SK-N-SH treated with all-trans-retinoic acid at 6 μM for 48 hours (cell line): ENCODE results near the gene RET.

ENCODE experiments used
- ATAC-seq: fragments of 200-7000 bp; cut with Tn5 transposase; 3 replicates; pipeline ENCODE4 v1.9.1; 2020; ENCODE audit warnings: mild to moderate bottlenecking, moderate library complexity
- ARNTL ChIP-seq: fragments of 450-650 bp; formaldehyde crosslinking; IDR thresholded peaks from 2 replicates; pipeline ENCODE4 v1.5.0; 2020; ENCODE audit warnings: low read depth, mild to moderate bottlenecking, moderate library complexity, borderline replicate concordance
- CREB5 ChIP-seq: fragments of 250-450 bp; sonication (Bioruptor Pico); IDR thresholded peaks from 2 replicates; pipeline ENCODE4 v1.5.1; 2020; ENCODE audit warnings: low read depth, mild to moderate bottlenecking, moderate library complexity
- CSRNP3 ChIP-seq: fragments of 250-450 bp; sonication (Bioruptor Pico); IDR thresholded peaks from 2 replicates; pipeline ENCODE4 v1.5.1; 2021; ENCODE audit warnings: mild to moderate bottlenecking, moderate library complexity
- GLIS3 ChIP-seq: fragments of 250-450 bp; sonication (Bioruptor Pico); IDR thresholded peaks from 2 replicates; pipeline ENCODE4 v1.5.0; 2020; ENCODE audit warnings: mild to moderate bottlenecking, moderate library complexity
- ISL1 ChIP-seq: fragments of 250-450 bp; sonication (Bioruptor Pico); IDR thresholded peaks from 2 replicates; pipeline ENCODE4 v2.1.2; 2022; ENCODE audit warnings: mild to moderate bottlenecking, moderate library complexity
- OSR1 ChIP-seq: fragments of 250-450 bp; sonication (Bioruptor Pico); IDR thresholded peaks from 2 replicates; pipeline ENCODE4 v1.8.0; 2022; ENCODE audit warnings: moderate library complexity, mild to moderate bottlenecking, inconsistent platforms
- RARB ChIP-seq: fragments of 250-450 bp; sonication (Bioruptor Pico); IDR thresholded peaks from 2 replicates; pipeline ENCODE4 v1.8.0; 2021; ENCODE audit warnings: mild to moderate bottlenecking, moderate library complexity
- SNAI2 ChIP-seq: fragments of 250-450 bp; sonication (Bioruptor Pico); IDR thresholded peaks from 2 replicates; pipeline ENCODE4 v1.5.0; 2020; ENCODE audit warnings: mild to moderate bottlenecking, moderate library complexity
- TCF4 ChIP-seq: fragments of 250-450 bp; sonication (Bioruptor Pico); IDR thresholded peaks from 2 replicates; pipeline ENCODE4 v1.8.0; 2021; ENCODE audit warnings: mild to moderate bottlenecking, moderate library complexity, borderline replicate concordance
- TSHZ2 ChIP-seq: fragments of 250-450 bp; sonication (Bioruptor Pico); IDR thresholded peaks from 2 replicates; pipeline ENCODE4 v1.5.0; 2020; ENCODE audit warnings: mild to moderate bottlenecking, moderate library complexity
- ZC3H10 ChIP-seq: fragments of 250-450 bp; sonication (Bioruptor Pico); IDR thresholded peaks from 2 replicates; pipeline ENCODE4 v1.5.1; 2021; ENCODE audit warnings: mild to moderate bottlenecking, moderate library complexity
- ZFP3 ChIP-seq: fragments of 250-450 bp; sonication (Bioruptor Pico); IDR thresholded peaks from 2 replicates; pipeline ENCODE4 v1.5.0; 2020; ENCODE audit warnings: mild to moderate bottlenecking, moderate library complexity
- ZNF565 ChIP-seq: fragments of 450-650 bp; formaldehyde crosslinking; conservative IDR thresholded peaks from 2 replicates; pipeline ENCODE4 v1.5.0; 2020; ENCODE audit warnings: low read depth, mild to moderate bottlenecking, moderate library complexity
- ZNF8 ChIP-seq: fragments of 450-650 bp; formaldehyde crosslinking; IDR thresholded peaks from 2 replicates; pipeline ENCODE4 v1.5.0; 2020; ENCODE audit warnings: mild to moderate bottlenecking, moderate library complexity
- TF ChIP-seq, protein P1 (sequence below): fragments of 250-450 bp; sonication (Bioruptor Pico); IDR thresholded peaks from 2 replicates; pipeline ENCODE4 v1.8.0; 2020; ENCODE audit warnings: mild to moderate bottlenecking, moderate library complexity, borderline replicate concordance

RET gene

DNA sequence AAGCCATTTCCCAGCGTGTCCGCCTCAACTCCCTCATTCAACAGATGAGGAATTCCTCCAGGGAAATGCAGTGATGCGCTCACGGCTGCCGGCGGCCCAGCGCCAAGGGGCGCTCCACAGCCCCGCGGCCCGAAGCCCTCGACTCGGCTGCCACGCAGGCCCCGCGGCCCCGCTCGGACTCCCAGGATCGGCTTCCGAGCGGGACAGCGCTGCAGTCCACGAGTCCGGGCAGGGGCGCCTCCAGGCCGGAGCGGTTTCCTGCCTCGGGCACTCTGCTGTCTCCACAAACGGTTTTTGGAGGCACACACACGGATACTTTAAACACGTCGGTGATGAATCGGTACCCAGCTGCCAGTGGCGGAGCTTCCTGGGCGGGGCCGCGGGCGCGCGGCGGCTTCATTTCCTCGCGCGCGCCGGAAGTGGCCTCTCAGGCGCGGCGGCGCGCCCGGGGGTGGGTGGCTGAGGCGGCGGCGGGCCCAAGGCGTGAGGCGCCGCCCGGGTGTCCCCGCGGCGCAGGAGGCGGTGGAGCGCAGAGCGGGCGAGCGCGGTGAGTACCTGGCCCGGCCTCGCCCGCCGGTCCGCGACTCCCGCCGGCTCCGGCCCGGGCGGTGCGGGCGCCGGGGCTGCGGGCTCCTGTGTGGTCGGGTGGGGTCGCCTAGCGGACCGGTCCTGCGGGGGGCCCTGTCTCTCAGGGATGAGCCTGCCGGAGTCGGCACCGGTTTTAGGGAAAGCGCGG, 61.3 kb downstream of the RET start, which contains the start of gene CSGALNACT2:
Gene CSGALNACT2, plus strand, starts transcription at position 425 of the 736 bp plus-strand sequence. CDS start 16,705 bp downstream, outside the sequence.
- ATAC-seq, result peak; percentile 77
- TF ChIP-seq TCF4 (no peak), ZC3H10 (CRISPR knock-in tag) (no peak), GLIS3 (no peak), TSHZ2 (CRISPR knock-in tag) (peak; percentile 41; the same call in 1 of the 2 replicates), OSR1 (CRISPR knock-in tag) (no peak), ISL1 (CRISPR knock-in tag) (no peak), ZNF565 (no peak), ZFP3 (CRISPR knock-in tag) (no peak)

GRCh38 chr10:43138757-43139241, 61.9 kb downstream of the RET start:
- TF ChIP-seq ARNTL (CRISPR knock-in tag), result no peak
- no peak for TF ChIP-seq TSHZ2 (CRISPR knock-in tag)
- peak; percentile 42; the same call in 1 of the 2 replicates for TF ChIP-seq CSRNP3 (CRISPR knock-in tag)
- TF ChIP-seq, protein P1, sequence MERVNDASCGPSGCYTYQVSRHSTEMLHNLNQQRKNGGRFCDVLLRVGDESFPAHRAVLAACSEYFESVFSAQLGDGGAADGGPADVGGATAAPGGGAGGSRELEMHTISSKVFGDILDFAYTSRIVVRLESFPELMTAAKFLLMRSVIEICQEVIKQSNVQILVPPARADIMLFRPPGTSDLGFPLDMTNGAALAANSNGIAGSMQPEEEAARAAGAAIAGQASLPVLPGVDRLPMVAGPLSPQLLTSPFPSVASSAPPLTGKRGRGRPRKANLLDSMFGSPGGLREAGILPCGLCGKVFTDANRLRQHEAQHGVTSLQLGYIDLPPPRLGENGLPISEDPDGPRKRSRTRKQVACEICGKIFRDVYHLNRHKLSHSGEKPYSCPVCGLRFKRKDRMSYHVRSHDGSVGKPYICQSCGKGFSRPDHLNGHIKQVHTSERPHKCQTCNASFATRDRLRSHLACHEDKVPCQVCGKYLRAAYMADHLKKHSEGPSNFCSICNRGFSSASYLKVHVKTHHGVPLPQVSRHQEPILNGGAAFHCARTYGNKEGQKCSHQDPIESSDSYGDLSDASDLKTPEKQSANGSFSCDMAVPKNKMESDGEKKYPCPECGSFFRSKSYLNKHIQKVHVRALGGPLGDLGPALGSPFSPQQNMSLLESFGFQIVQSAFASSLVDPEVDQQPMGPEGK, result no peak
- 0 out of 2 replicates have a peak, but pooled peaks have one; percentile 37 for TF ChIP-seq GLIS3
- TF ChIP-seq CREB5 (CRISPR knock-in tag), result peak; percentile 31; the same call in 1 of the 2 replicates
- no peak for TF ChIP-seq ZC3H10 (CRISPR knock-in tag)
- TF ChIP-seq SNAI2 (CRISPR knock-in tag), result no peak
- TF ChIP-seq ZNF8, result no peak
- TF ChIP-seq ISL1 (CRISPR knock-in tag), result no peak
- peak; percentile 51 for ATAC-seq

DNA sequence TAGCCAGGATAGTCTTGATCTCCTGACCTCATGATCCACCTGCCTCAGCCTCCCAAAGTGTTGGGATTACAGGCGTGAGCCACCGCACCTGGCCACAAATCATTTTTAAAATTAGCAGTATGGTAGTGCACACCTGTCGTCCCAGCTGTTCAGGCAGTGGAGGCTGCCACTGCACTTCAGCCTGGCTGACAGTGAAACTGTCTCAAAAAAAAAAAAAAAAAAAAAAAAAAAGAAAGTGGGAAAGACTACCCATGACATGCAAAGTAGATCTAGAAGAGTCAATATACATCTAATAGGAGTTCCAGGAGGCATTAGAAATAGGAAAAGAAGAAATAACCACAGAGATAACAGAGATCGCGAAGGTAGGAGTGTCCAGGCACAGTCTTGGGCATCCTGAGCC, 64.6 kb downstream of the RET start:
- no peak for ATAC-seq
- TF ChIP-seq RARB (no peak), CREB5 (CRISPR knock-in tag) (no peak), OSR1 (CRISPR knock-in tag) (no peak)
- TF ChIP-seq, all 23 proteins: peak for 0
